ENCODE data around the gene GALNT12.

GRCh38 chr9:98780059-98780749 lies 27.3 kb upstream of the GALNT12 start:
- TF ChIP-seq, protein P1, sequence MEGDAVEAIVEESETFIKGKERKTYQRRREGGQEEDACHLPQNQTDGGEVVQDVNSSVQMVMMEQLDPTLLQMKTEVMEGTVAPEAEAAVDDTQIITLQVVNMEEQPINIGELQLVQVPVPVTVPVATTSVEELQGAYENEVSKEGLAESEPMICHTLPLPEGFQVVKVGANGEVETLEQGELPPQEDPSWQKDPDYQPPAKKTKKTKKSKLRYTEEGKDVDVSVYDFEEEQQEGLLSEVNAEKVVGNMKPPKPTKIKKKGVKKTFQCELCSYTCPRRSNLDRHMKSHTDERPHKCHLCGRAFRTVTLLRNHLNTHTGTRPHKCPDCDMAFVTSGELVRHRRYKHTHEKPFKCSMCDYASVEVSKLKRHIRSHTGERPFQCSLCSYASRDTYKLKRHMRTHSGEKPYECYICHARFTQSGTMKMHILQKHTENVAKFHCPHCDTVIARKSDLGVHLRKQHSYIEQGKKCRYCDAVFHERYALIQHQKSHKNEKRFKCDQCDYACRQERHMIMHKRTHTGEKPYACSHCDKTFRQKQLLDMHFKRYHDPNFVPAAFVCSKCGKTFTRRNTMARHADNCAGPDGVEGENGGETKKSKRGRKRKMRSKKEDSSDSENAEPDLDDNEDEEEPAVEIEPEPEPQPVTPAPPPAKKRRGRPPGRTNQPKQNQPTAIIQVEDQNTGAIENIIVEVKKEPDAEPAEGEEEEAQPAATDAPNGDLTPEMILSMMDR (IDR thresholded peaks at IDR 0.05), result no peak
- TF ChIP-seq EZH2 (IDR thresholded peaks at IDR 0.05) (no peak), EZH2phosphoT487 (IDR thresholded peaks at IDR 0.05) (no peak)

All from neural progenitor cell (in vitro differentiated cells).